Endothelial cell (in vitro differentiated cells): ENCODE results near the gene NBEA. TPM values are rescaled to one million over a fixed set of nuclear protein-coding genes. Genes with fewer than 3 reads are reported as not detected.

Experiments
- DNase-seq: peaks from one replicate; pipeline ENCODE4 v3.0.0; 2021; ENCODE audit warnings: low spot score
- H3K27ac Mint-ChIP-seq: one replicate; pipeline ENCODE4 v1.8.0; 2021; ENCODE audit warnings: mixed read lengths, inconsistent platforms; ENCODE audit not compliant: unreplicated experiment
- H3K27me3 Mint-ChIP-seq: one replicate; pipeline ENCODE4 v1.8.0; 2021; ENCODE audit warnings: mild to moderate bottlenecking, moderate library complexity, mixed read lengths, inconsistent platforms; ENCODE audit not compliant: unreplicated experiment
- H3K36me3 Mint-ChIP-seq: one replicate; pipeline ENCODE4 v1.8.0; 2021; ENCODE audit warnings: mild to moderate bottlenecking, low read depth, mixed read lengths, inconsistent platforms; ENCODE audit not compliant: unreplicated experiment
- H3K4me1 Mint-ChIP-seq: one replicate; pipeline ENCODE4 v1.8.0; 2021; ENCODE audit warnings: mild to moderate bottlenecking, mixed read lengths, inconsistent platforms; ENCODE audit not compliant: unreplicated experiment
- H3K4me3 Mint-ChIP-seq: one replicate; pipeline ENCODE4 v1.8.0; 2021; ENCODE audit warnings: mild to moderate bottlenecking, mixed read lengths, inconsistent platforms; ENCODE audit not compliant: unreplicated experiment
- H3K9me3 Mint-ChIP-seq: one replicate; pipeline ENCODE4 v1.8.0; 2021; ENCODE audit warnings: mixed read lengths, inconsistent platforms; ENCODE audit not compliant: unreplicated experiment
- total RNA-seq: library from RNA; stranded (reverse); fragmentation: NEBNext Ultra II Directional; extraction: Animal tissue kit (Norgen Biotek cat#: 25700); gene quantifications from one replicate; pipeline ENCODE4 v1.2.1, GENCODE V29; 2021; ENCODE audit not compliant: unreplicated experiment
- TF ChIP-seq, protein P1 (sequence below): fragments of 200-600 bp; sonication (generic); IDR thresholded peaks from one replicate; pipeline ENCODE4 v1.5.0; 2021; ENCODE audit warnings: antibody characterized with exemption; ENCODE audit not compliant: unreplicated experiment

The NBEA gene
- total RNA-seq, 1 donor from 2014 or later, result 11.7 TPM

DNA sequence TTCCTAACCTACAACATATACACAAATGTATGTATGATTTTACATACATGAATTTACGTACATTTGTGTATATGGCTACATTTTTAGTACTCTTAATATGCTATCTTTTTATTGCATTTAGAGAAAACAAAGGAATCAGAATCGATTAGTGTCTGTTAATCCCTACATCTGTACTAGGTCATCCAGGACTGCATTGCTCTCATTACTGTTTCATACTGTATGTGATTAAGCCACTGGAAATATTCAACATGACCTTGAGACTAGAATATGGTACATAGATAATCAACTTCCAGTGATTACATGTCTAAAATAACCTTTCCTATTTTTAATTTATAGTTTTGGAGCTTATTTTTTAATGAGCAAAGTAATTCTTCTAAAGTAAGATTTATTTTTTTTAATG is 539.7 kb downstream of the NBEA start:
- Mint-ChIP-seq H3K4me1 (peaks cover 5% of the 10 kb centered on the region), H3K9me3 (no peaks in the 10 kb centered on the region)
- no peak for DNase-seq

DNA sequence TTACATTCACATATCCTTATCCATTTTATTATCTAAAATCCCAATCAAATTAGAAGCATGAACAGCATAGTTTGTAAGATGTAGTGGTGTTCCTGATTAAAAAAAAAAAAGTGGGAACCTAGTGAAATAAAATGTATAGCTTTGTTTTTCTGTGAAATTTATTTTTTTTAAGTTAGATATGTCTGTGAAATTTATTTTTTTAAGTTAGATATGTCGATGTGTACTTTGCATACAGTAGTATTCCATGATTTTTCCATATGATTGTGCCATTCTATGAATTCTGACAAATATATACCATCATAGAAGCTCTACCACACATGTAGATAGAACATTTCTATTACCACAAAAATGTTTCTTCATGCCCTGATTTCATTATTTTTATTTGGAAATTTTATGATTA is 540.5 kb downstream of the NBEA start:
- Mint-ChIP-seq H3K4me3 (no peak overlapping the region), H3K36me3 (no peaks in the 10 kb centered on the region), H3K27me3 (peaks cover 8% of the 10 kb centered on the region), H3K4me1 (no peaks in the 10 kb centered on the region), H3K9me3 (no peaks in the 10 kb centered on the region), H3K27ac (no peak overlapping the region)
- TF ChIP-seq, protein P1, sequence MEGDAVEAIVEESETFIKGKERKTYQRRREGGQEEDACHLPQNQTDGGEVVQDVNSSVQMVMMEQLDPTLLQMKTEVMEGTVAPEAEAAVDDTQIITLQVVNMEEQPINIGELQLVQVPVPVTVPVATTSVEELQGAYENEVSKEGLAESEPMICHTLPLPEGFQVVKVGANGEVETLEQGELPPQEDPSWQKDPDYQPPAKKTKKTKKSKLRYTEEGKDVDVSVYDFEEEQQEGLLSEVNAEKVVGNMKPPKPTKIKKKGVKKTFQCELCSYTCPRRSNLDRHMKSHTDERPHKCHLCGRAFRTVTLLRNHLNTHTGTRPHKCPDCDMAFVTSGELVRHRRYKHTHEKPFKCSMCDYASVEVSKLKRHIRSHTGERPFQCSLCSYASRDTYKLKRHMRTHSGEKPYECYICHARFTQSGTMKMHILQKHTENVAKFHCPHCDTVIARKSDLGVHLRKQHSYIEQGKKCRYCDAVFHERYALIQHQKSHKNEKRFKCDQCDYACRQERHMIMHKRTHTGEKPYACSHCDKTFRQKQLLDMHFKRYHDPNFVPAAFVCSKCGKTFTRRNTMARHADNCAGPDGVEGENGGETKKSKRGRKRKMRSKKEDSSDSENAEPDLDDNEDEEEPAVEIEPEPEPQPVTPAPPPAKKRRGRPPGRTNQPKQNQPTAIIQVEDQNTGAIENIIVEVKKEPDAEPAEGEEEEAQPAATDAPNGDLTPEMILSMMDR, result no peak
- no peak for DNase-seq

More for the DNA sequence above, 539.7 kb downstream of the NBEA start:
- Mint-ChIP-seq H3K27ac (no peak overlapping the region), H3K4me3 (no peak overlapping the region), H3K36me3 (no peaks in the 10 kb centered on the region), H3K27me3 (peaks cover 8% of the 10 kb centered on the region)
- TF ChIP-seq, protein P1, result no peak

DNA sequence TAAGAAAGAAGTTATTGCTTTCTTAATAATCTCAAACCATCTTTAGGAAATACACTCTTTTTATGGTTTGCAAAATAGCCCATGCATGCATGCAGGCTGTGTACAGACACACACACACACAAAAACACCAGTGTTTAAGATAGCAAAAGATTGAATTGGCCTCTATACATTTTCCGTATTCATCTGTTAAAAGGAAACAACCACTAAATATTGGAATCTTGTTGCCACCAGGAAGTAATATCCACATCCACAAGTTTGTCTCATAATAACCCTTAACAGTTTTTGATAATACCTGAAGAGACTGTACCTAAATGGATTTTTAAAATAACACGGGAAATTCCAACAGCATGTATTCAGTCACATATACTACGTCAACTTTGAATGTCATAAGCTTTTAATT is 541.7 kb downstream of the NBEA start:
- Mint-ChIP-seq H3K27ac (no peak overlapping the region), H3K27me3 (peaks cover 3% of the 10 kb centered on the region), H3K36me3 (no peaks in the 10 kb centered on the region), H3K9me3 (no peaks in the 10 kb centered on the region), H3K4me1 (no peaks in the 10 kb centered on the region), H3K4me3 (no peak overlapping the region)
- TF ChIP-seq, protein P1, result no peak
- DNase-seq, result no peak

- DNase-seq, result no peak
- no peak overlapping the region for H3K27ac Mint-ChIP-seq
- no peaks in the 10 kb centered on the region for H3K9me3 Mint-ChIP-seq
- no peaks in the 10 kb centered on the region for H3K4me1 Mint-ChIP-seq
- no peaks in the 10 kb centered on the region for H3K27me3 Mint-ChIP-seq
- TF ChIP-seq, protein P1, result no peak
- H3K4me3 Mint-ChIP-seq, result no peak overlapping the region
- H3K36me3 Mint-ChIP-seq, result no peaks in the 10 kb centered on the region
Observed at GRCh38 chr13:35484384-35484783, 542.3 kb downstream of the NBEA start.

DNA sequence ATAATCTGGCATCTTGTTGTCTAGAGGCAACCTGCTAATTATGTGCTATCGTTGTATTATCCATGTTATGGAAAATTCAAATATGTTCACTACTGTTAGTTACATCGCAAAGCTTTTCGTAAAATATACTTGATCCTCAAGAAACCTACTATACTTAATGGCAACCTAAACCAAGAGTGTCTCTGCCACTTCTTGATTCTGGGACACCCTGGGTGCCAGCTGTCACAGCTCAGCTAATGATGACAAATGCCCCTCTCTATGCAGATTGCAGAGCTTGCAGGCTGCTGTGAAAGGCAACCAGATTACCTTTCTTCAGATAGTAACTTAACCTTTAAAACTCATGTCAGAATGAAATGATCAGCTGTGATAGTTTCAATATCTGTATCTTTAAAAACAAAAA is 543.4 kb downstream of the NBEA start:
- Mint-ChIP-seq H3K4me1 (no peaks in the 10 kb centered on the region), H3K36me3 (no peaks in the 10 kb centered on the region), H3K27me3 (no peaks in the 10 kb centered on the region), H3K9me3 (no peaks in the 10 kb centered on the region), H3K4me3 (no peak overlapping the region), H3K27ac (no peak overlapping the region)
- TF ChIP-seq, protein P1, result no peak
- no peak for DNase-seq
